Measurements from ENCODE around the gene NR2C2. TPM values are rescaled to one million over a fixed set of nuclear protein-coding genes. Genes with fewer than 3 reads are reported as not detected.

NR2C2 gene
- total and polyA plus RNA-seq, 2 of the 13 experiments (the other 11 are each of a cell fraction or from before 2014, with no cell fraction given) = 7.8 to 11.8 TPM

GRCh38 chr3:14921034-14921616, 26.3 kb upstream of the NR2C2 start (continued):
- TF ChIP-seq NR2F6 (IDR thresholded peaks at IDR 0.05) (no peak), NR2F6 (CRISPR knock-in tag; IDR thresholded peaks at IDR 0.05) (no peak; the same call in 1 of the 2 replicates), ZNF841 (CRISPR knock-in tag; IDR thresholded peaks at IDR 0.05; ENCODE audit: borderline replicate concordance) (no peak), CREB1 (IDR thresholded peaks at IDR 0.05) (no peak), CREB1 (CRISPR knock-in tag; IDR thresholded peaks at IDR 0.05) (no peak), RFX1 (IDR thresholded peaks at IDR 0.05) (no peak), FLYWCH1 (CRISPR knock-in tag; IDR thresholded peaks at IDR 0.05) (no peak), ZBTB7B (CRISPR knock-in tag; IDR thresholded peaks at IDR 0.05) (0 out of 2 replicates have a peak, but pooled peaks have one; percentile 21), SIN3A (IDR thresholded peaks at IDR 0.05; ENCODE audit: borderline replicate concordance, low read depth, low read length) (no peak), ZNF574 (CRISPR knock-in tag; IDR thresholded peaks at IDR 0.05) (no peak), ZNF264 (CRISPR knock-in tag; IDR thresholded peaks at IDR 0.05) (no peak), THAP11 (CRISPR knock-in tag; IDR thresholded peaks at IDR 0.05) (0 out of 2 replicates have a peak, but pooled peaks have one; percentile 32), HDAC2 (CRISPR knock-in tag; IDR thresholded peaks at IDR 0.05) (no peak), NR2F2 (IDR thresholded peaks at IDR 0.05; ENCODE audit: borderline replicate concordance, low read depth) (no peak), LBX2 (CRISPR knock-in tag; IDR thresholded peaks at IDR 0.05; ENCODE audit: borderline replicate concordance) (no peak), HMGXB4 (CRISPR knock-in tag; IDR thresholded peaks at IDR 0.05; ENCODE audit: borderline replicate concordance in 1 of 2, low read depth in 1 of 2) (peak in 1 of 2 experiments; percentile 82; a peak in 2 of 4 replicates), FOXK2 (IDR thresholded peaks at IDR 0.05) (no peak), GRHL1 (CRISPR knock-in tag; conservative IDR thresholded peaks at IDR 0.05) (no peak), NFRKB (IDR thresholded peaks at IDR 0.05) (no peak), ESRRA (CRISPR knock-in tag; IDR thresholded peaks at IDR 0.05; ENCODE audit: low read depth) (no peak), TRIM22 (IDR thresholded peaks at IDR 0.05) (no peak), MEIS1 (CRISPR knock-in tag; IDR thresholded peaks at IDR 0.05; ENCODE audit: borderline replicate concordance) (peak; percentile 66; the same call in 1 of the 2 replicates), RXRB (CRISPR knock-in tag; IDR thresholded peaks at IDR 0.05; ENCODE audit: borderline replicate concordance) (peak; percentile 35; the same call in 1 of the 2 replicates), HCFC1 (IDR thresholded peaks at IDR 0.05; ENCODE audit: low read depth, low read length) (no peak), PCBP2 (optimal IDR thresholded peaks at IDR 0.05; ENCODE audit: low read depth, low read length, poor library complexity, severe bottlenecking) (no peak)
